Effector CD4-positive, alpha-beta T cell (primary cell): Measurements from ENCODE around the gene SLC2A14.
"Not testable (repeated sequence)": the region's sequence is repeated elsewhere in the genome, so short reads cannot be mapped to it uniquely, and the experiment has no call there.

Source experiments
- DNase-seq: peaks from one replicate; pipeline ENCODE4 v3.0.0-alpha.2; 2020

Gene SLC2A14

GRCh38 chr12:7833201-7833600 is 39.5 kb downstream of the SLC2A14 start:
- DNase-seq, result not testable (repeated sequence)

- DNase-seq, result no peak
Observed at GRCh38 chr12:7832059-7832696, 40.5 kb downstream of the SLC2A14 start.

GRCh38 chr12:7829737-7830136 is 43.0 kb downstream of the SLC2A14 start:
- DNase-seq, result not testable (repeated sequence)

- not testable (repeated sequence) for DNase-seq
Observed at GRCh38 chr12:7825754-7826153, 47.0 kb downstream of the SLC2A14 start.

- DNase-seq, result peak; percentile 38
Observed at GRCh38 chr12:7806863-7807487, 65.7 kb downstream of the SLC2A14 start.

GRCh38 chr12:7806319-7806718 is 66.4 kb downstream of the SLC2A14 start:
- DNase-seq, result not testable (repeated sequence)

- no peak for DNase-seq
Observed at GRCh38 chr12:7801460-7801859, 71.3 kb downstream of the SLC2A14 start.

GRCh38 chr12:7798750-7799308 is 73.9 kb downstream of the SLC2A14 start:
- DNase-seq, result not testable (repeated sequence)

- DNase-seq, result no peak
Observed at GRCh38 chr12:7797698-7798398, 74.9 kb downstream of the SLC2A14 start.

- not testable (repeated sequence) for DNase-seq
Observed at GRCh38 chr12:7797269-7797668, 75.4 kb downstream of the SLC2A14 start.

GRCh38 chr12:7793211-7793610 is 79.5 kb downstream of the SLC2A14 start:
- no peak for DNase-seq

- DNase-seq, result not testable (repeated sequence)
Observed at GRCh38 chr12:7788884-7789528, 83.7 kb downstream of the SLC2A14 start, which contains the start of gene NANOG. TSS of gene NANOG (plus strand) at chr12:7789402. CDS start at chr12:7789615, 213 bp downstream.

GRCh38 chr12:7788294-7788660 is 84.4 kb downstream of the SLC2A14 start:
- no peak for DNase-seq

GRCh38 chr12:7787574-7788293 is 85.0 kb downstream of the SLC2A14 start:
- DNase-seq, result no peak

GRCh38 chr12:7784701-7785100 is 88.0 kb downstream of the SLC2A14 start:
- no peak for DNase-seq

- DNase-seq, result not testable (repeated sequence)
Observed at GRCh38 chr12:7783433-7783832, 89.3 kb downstream of the SLC2A14 start.

- DNase-seq, result no peak
Observed at GRCh38 chr12:7782055-7782454, 90.7 kb downstream of the SLC2A14 start.

- no peak for DNase-seq
Observed at GRCh38 chr12:7781274-7781673, 91.4 kb downstream of the SLC2A14 start.

GRCh38 chr12:7769999-7770398 is 102.7 kb downstream of the SLC2A14 start:
- DNase-seq, result no peak
